ENCODE results near the gene CHN2.

CHN2 gene

GRCh38 chr7:29234438-29234837 lies 39.9 kb downstream of the CHN2 start:
- Histone ChIP-seq H3K4me1 (ENCODE audit: control insufficient read depth in 1 of 2, insufficient read depth in 2 of 2, low read length in 2 of 2) (peaks cover 9 to 13% of the 10 kb centered on the region in 2 donors), H3K9ac (ENCODE audit: low read depth in 1 of 2, low read length in 2 of 2) (no peak overlapping the region), H3K36me3 (ENCODE audit: control insufficient read depth in 1 of 2, insufficient read depth in 2 of 2, low read length in 2 of 2) (no peaks in the 10 kb centered on the region), H3K27ac (ENCODE audit: low read depth, low read length) (no peak overlapping the region), H3K27me3 (ENCODE audit: control insufficient read depth in 1 of 2, insufficient read depth in 2 of 2, low read length in 2 of 2) (no peaks in the 10 kb centered on the region), H3K4me3 (ENCODE audit: low read depth in 1 of 2, low read length in 2 of 2) (no peak overlapping the region), H3K9me3 (ENCODE audit: control insufficient read depth in 1 of 2, low read length in 2 of 2) (no peaks in the 10 kb centered on the region)

- no peaks in the 10 kb centered on the region for H3K27me3 ChIP-seq (ENCODE audit: control insufficient read depth in 1 of 2, insufficient read depth in 2 of 2, low read length in 2 of 2)
These were observed 41.6 kb downstream of the CHN2 start for GRCh38 chr7:29236071-29236580.

GRCh38 chr7:29236649-29237048 lies 42.1 kb downstream of the CHN2 start:
- H3K36me3 ChIP-seq (ENCODE audit: control insufficient read depth in 1 of 2, insufficient read depth in 2 of 2, low read length in 2 of 2) = no peaks in the 10 kb centered on the region
- no peaks in the 10 kb centered on the region for H3K4me1 ChIP-seq (ENCODE audit: control insufficient read depth in 1 of 2, insufficient read depth in 2 of 2, low read length in 2 of 2)
- no peaks in the 10 kb centered on the region for H3K27me3 ChIP-seq (ENCODE audit: control insufficient read depth in 1 of 2, insufficient read depth in 2 of 2, low read length in 2 of 2)
- H3K9ac ChIP-seq (ENCODE audit: low read depth in 1 of 2, low read length in 2 of 2) = no peak overlapping the region
- no peak overlapping the region for H3K27ac ChIP-seq (ENCODE audit: low read depth, low read length)
- no peak overlapping the region for H3K4me3 ChIP-seq (ENCODE audit: low read depth in 1 of 2, low read length in 2 of 2)
- H3K9me3 ChIP-seq (ENCODE audit: control insufficient read depth in 1 of 2, low read length in 2 of 2) = no peaks in the 10 kb centered on the region

More at GRCh38 chr7:29236071-29236580, 41.6 kb downstream of the CHN2 start:
- H3K9me3 ChIP-seq (ENCODE audit: control insufficient read depth in 1 of 2, low read length in 2 of 2) = no peaks in the 10 kb centered on the region
- no peaks in the 10 kb centered on the region for H3K36me3 ChIP-seq (ENCODE audit: control insufficient read depth in 1 of 2, insufficient read depth in 2 of 2, low read length in 2 of 2)
- H3K9ac ChIP-seq (ENCODE audit: low read depth in 1 of 2, low read length in 2 of 2) = no peak overlapping the region
- H3K4me3 ChIP-seq (ENCODE audit: low read depth in 1 of 2, low read length in 2 of 2) = no peak overlapping the region
- H3K27ac ChIP-seq (ENCODE audit: low read depth, low read length) = no peak overlapping the region
- peaks cover 2% of the 10 kb centered on the region in 2 donors for H3K4me1 ChIP-seq (ENCODE audit: control insufficient read depth in 1 of 2, insufficient read depth in 2 of 2, low read length in 2 of 2)

- Histone ChIP-seq H3K4me3 (ENCODE audit: low read depth in 1 of 2, low read length in 2 of 2) (no peak overlapping the region), H3K36me3 (ENCODE audit: control insufficient read depth in 1 of 2, insufficient read depth in 2 of 2, low read length in 2 of 2) (no peaks in the 10 kb centered on the region), H3K4me1 (ENCODE audit: control insufficient read depth in 1 of 2, insufficient read depth in 2 of 2, low read length in 2 of 2) (no peaks in the 10 kb centered on the region), H3K27me3 (ENCODE audit: control insufficient read depth in 1 of 2, insufficient read depth in 2 of 2, low read length in 2 of 2) (no peaks in the 10 kb centered on the region), H3K27ac (ENCODE audit: low read depth, low read length) (no peak overlapping the region), H3K9me3 (ENCODE audit: control insufficient read depth in 1 of 2, low read length in 2 of 2) (no peaks in the 10 kb centered on the region), H3K9ac (ENCODE audit: low read depth in 1 of 2, low read length in 2 of 2) (no peak overlapping the region)
These were observed 42.9 kb downstream of the CHN2 start for GRCh38 chr7:29237489-29237888.

GRCh38 chr7:29239638-29240037 lies 45.1 kb downstream of the CHN2 start:
- Histone ChIP-seq H3K4me3 (ENCODE audit: low read depth in 1 of 2, low read length in 2 of 2) (no peak overlapping the region), H3K9me3 (ENCODE audit: control insufficient read depth in 1 of 2, low read length in 2 of 2) (no peaks in the 10 kb centered on the region), H3K27me3 (ENCODE audit: control insufficient read depth in 1 of 2, insufficient read depth in 2 of 2, low read length in 2 of 2) (no peaks in the 10 kb centered on the region), H3K9ac (ENCODE audit: low read depth in 1 of 2, low read length in 2 of 2) (no peak overlapping the region), H3K36me3 (ENCODE audit: control insufficient read depth in 1 of 2, insufficient read depth in 2 of 2, low read length in 2 of 2) (no peaks in the 10 kb centered on the region), H3K27ac (ENCODE audit: low read depth, low read length) (no peak overlapping the region), H3K4me1 (ENCODE audit: control insufficient read depth in 1 of 2, insufficient read depth in 2 of 2, low read length in 2 of 2) (no peaks in the 10 kb centered on the region)

GRCh38 chr7:29242265-29242664 lies 47.7 kb downstream of the CHN2 start:
- no peak overlapping the region for H3K27ac ChIP-seq (ENCODE audit: low read depth, low read length)
- no peak overlapping the region for H3K9ac ChIP-seq (ENCODE audit: low read depth in 1 of 2, low read length in 2 of 2)
- H3K9me3 ChIP-seq (ENCODE audit: control insufficient read depth in 1 of 2, low read length in 2 of 2) = no peaks in the 10 kb centered on the region
- no peaks in the 10 kb centered on the region for H3K27me3 ChIP-seq (ENCODE audit: control insufficient read depth in 1 of 2, insufficient read depth in 2 of 2, low read length in 2 of 2)
- H3K4me3 ChIP-seq (ENCODE audit: low read depth in 1 of 2, low read length in 2 of 2) = no peak overlapping the region
- no peaks in the 10 kb centered on the region for H3K4me1 ChIP-seq (ENCODE audit: control insufficient read depth in 1 of 2, insufficient read depth in 2 of 2, low read length in 2 of 2)
- no peaks in the 10 kb centered on the region for H3K36me3 ChIP-seq (ENCODE audit: control insufficient read depth in 1 of 2, insufficient read depth in 2 of 2, low read length in 2 of 2)

- peaks cover 9 to 13% of the 10 kb centered on the region in 2 donors for H3K4me1 ChIP-seq (ENCODE audit: control insufficient read depth in 1 of 2, insufficient read depth in 2 of 2, low read length in 2 of 2)
These were observed 49.5 kb downstream of the CHN2 start for GRCh38 chr7:29243910-29244655.

GRCh38 chr7:29247224-29247962 lies 52.8 kb downstream of the CHN2 start:
- no peak overlapping the region for H3K9ac ChIP-seq (ENCODE audit: low read depth in 1 of 2, low read length in 2 of 2)
- peaks cover 13 to 14% of the 10 kb centered on the region in 2 donors for H3K4me1 ChIP-seq (ENCODE audit: control insufficient read depth in 1 of 2, insufficient read depth in 2 of 2, low read length in 2 of 2)
- no peaks in the 10 kb centered on the region for H3K27me3 ChIP-seq (ENCODE audit: control insufficient read depth in 1 of 2, insufficient read depth in 2 of 2, low read length in 2 of 2)
- H3K36me3 ChIP-seq (ENCODE audit: control insufficient read depth in 1 of 2, insufficient read depth in 2 of 2, low read length in 2 of 2) = no peaks in the 10 kb centered on the region
- no peaks in the 10 kb centered on the region for H3K9me3 ChIP-seq (ENCODE audit: control insufficient read depth in 1 of 2, low read length in 2 of 2)
- H3K4me3 ChIP-seq (ENCODE audit: low read depth in 1 of 2, low read length in 2 of 2) = no peak overlapping the region
- no peak overlapping the region for H3K27ac ChIP-seq (ENCODE audit: low read depth, low read length)

More at GRCh38 chr7:29243910-29244655, 49.5 kb downstream of the CHN2 start:
- H3K9me3 ChIP-seq (ENCODE audit: control insufficient read depth in 1 of 2, low read length in 2 of 2) = no peaks in the 10 kb centered on the region
- no peak overlapping the region for H3K4me3 ChIP-seq (ENCODE audit: low read depth in 1 of 2, low read length in 2 of 2)
- H3K27ac ChIP-seq (ENCODE audit: low read depth, low read length) = no peak overlapping the region
- no peaks in the 10 kb centered on the region for H3K27me3 ChIP-seq (ENCODE audit: control insufficient read depth in 1 of 2, insufficient read depth in 2 of 2, low read length in 2 of 2)
- H3K36me3 ChIP-seq (ENCODE audit: control insufficient read depth in 1 of 2, insufficient read depth in 2 of 2, low read length in 2 of 2) = no peaks in the 10 kb centered on the region
- H3K9ac ChIP-seq (ENCODE audit: low read depth in 1 of 2, low read length in 2 of 2) = no peak overlapping the region

- H3K9me3 ChIP-seq (ENCODE audit: control insufficient read depth in 1 of 2, low read length in 2 of 2) = no peaks in the 10 kb centered on the region
- no peak overlapping the region for H3K4me3 ChIP-seq (ENCODE audit: low read depth in 1 of 2, low read length in 2 of 2)
- no peak overlapping the region for H3K9ac ChIP-seq (ENCODE audit: low read depth in 1 of 2, low read length in 2 of 2)
- H3K27me3 ChIP-seq (ENCODE audit: control insufficient read depth in 1 of 2, insufficient read depth in 2 of 2, low read length in 2 of 2) = no peaks in the 10 kb centered on the region
- H3K27ac ChIP-seq (ENCODE audit: low read depth, low read length) = no peak overlapping the region
- peaks cover 13 to 14% of the 10 kb centered on the region in 2 donors for H3K4me1 ChIP-seq (ENCODE audit: control insufficient read depth in 1 of 2, insufficient read depth in 2 of 2, low read length in 2 of 2)
- H3K36me3 ChIP-seq (ENCODE audit: control insufficient read depth in 1 of 2, insufficient read depth in 2 of 2, low read length in 2 of 2) = no peaks in the 10 kb centered on the region
These were observed 53.3 kb downstream of the CHN2 start for GRCh38 chr7:29247963-29248236.

- H3K4me3 ChIP-seq (ENCODE audit: low read depth in 1 of 2, low read length in 2 of 2) = no peak overlapping the region
- H3K9me3 ChIP-seq (ENCODE audit: control insufficient read depth in 1 of 2, low read length in 2 of 2) = no peaks in the 10 kb centered on the region
- H3K4me1 ChIP-seq (ENCODE audit: control insufficient read depth in 1 of 2, insufficient read depth in 2 of 2, low read length in 2 of 2) = peaks cover 13 to 14% of the 10 kb centered on the region in 2 donors
- no peaks in the 10 kb centered on the region for H3K36me3 ChIP-seq (ENCODE audit: control insufficient read depth in 1 of 2, insufficient read depth in 2 of 2, low read length in 2 of 2)
- no peaks in the 10 kb centered on the region for H3K27me3 ChIP-seq (ENCODE audit: control insufficient read depth in 1 of 2, insufficient read depth in 2 of 2, low read length in 2 of 2)
- no peak overlapping the region for H3K9ac ChIP-seq (ENCODE audit: low read depth in 1 of 2, low read length in 2 of 2)
- H3K27ac ChIP-seq (ENCODE audit: low read depth, low read length) = no peak overlapping the region
These were observed 54.3 kb downstream of the CHN2 start for GRCh38 chr7:29248713-29249382.
